BLaER1 (cell line): ENCODE data around the gene HPCAL1.

ENCODE experiments used
- H3K27ac ChIP-seq: shearing (Covaris generic); formaldehyde crosslinking; 2 replicates; pipeline ENCODE4 v1.8.1; 2022
- H3K27me3 ChIP-seq: shearing (Covaris generic); formaldehyde crosslinking; 2 replicates; pipeline ENCODE4 v1.8.1; 2022
- H3K36me3 ChIP-seq: shearing (Covaris generic); formaldehyde crosslinking; 2 replicates; pipeline ENCODE4 v1.8.1; 2022
- H3K4me1 ChIP-seq: shearing (Covaris generic); formaldehyde crosslinking; 2 replicates; pipeline ENCODE4 v1.8.1; 2022
- H3K4me2 ChIP-seq: shearing (Covaris generic); formaldehyde crosslinking; 2 replicates; pipeline ENCODE4 v1.8.1; 2022
- H3K4me3 ChIP-seq: shearing (Covaris generic); formaldehyde crosslinking; 2 replicates; pipeline ENCODE4 v1.8.1; 2022
- H3K9ac ChIP-seq: shearing (Covaris generic); formaldehyde crosslinking; 2 replicates; pipeline ENCODE4 v1.8.1; 2022
- H3K9me3 ChIP-seq: shearing (Covaris generic); formaldehyde crosslinking; 2 replicates; pipeline ENCODE4 v1.8.1; 2022
- H4K20me1 ChIP-seq: shearing (Covaris generic); formaldehyde crosslinking; 2 replicates; pipeline ENCODE4 v1.8.1; 2022
- Cebpa-rat ChIP-seq: shearing (Covaris generic); IDR thresholded peaks from 2 replicates; pipeline ENCODE4 v1.8.1; 2022

HPCAL1 gene

DNA sequence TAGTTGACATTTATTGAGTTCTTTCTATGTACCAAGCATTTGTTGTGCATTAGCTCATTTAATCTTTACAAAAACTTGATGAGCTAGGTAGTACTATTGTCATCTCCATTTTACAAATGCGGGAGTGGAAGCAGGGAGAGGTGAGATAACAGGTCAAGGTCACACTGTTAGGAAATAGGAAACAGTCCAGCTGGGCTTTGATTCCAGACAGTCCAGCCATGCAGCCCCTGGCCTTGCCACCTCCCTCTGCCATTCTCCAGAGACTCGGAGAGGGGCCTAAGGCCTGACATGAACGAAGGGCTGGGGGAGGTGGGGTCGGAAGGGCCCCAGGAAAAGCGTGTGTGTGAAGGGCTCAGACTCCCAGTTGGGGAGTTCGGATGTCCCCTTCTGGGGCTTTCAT is 89.8 kb downstream of the HPCAL1 start:
- Histone ChIP-seq H3K4me3 (no peak overlapping the region), H4K20me1 (peaks cover 97% of the 10 kb centered on the region), H3K4me1 (peaks cover 78% of the 10 kb centered on the region), H3K36me3 (peaks cover 19% of the 10 kb centered on the region; the same call in 1 of the 2 replicates), H3K4me2 (no peak overlapping the region), H3K27me3 (no peaks in the 10 kb centered on the region), H3K9me3 (no peaks in the 10 kb centered on the region), H3K27ac (no peak overlapping the region), H3K9ac (no peak overlapping the region)
- no peak for TF ChIP-seq Cebpa-rat

DNA sequence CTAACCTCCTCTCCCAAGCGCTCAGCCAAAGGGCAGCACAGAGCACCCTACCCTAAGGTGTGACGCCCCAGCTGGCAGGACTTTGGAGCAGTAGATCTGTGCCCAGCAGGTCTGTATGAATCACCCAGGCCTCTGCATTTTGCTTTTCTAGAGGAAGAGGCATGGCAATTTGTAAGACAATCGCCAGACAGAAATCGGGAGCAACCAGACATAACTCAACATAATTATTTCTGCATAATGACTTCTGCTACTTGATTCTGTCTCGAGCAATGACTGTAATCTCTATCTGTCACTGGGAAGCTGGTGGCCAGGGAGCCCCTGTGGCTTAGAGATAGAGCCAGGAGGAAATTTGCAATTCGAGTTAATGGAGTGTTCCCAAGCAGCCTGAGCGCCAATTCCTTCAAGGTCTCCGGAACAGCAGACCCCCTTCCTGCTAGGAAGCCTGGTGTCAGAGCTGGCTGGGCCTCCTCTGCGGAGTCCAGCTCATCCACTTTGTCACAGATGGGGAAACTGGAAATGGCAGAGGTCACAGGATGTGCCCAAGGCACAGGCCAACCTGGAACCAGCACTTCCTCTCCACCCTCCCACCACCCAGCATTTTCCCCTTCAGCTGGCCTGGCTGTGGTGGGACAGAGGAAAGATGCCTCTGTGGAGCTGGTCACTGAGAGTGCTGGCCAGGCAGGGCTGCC is 90.4 kb downstream of the HPCAL1 start:
- Histone ChIP-seq H3K9ac (no peak overlapping the region), H3K36me3 (peaks cover 15% of the 10 kb centered on the region; the same call in 1 of the 2 replicates), H3K4me3 (no peak overlapping the region), H3K9me3 (no peaks in the 10 kb centered on the region), H3K27ac (no peak overlapping the region), H4K20me1 (peaks cover 97% of the 10 kb centered on the region), H3K27me3 (no peaks in the 10 kb centered on the region), H3K4me2 (0 out of 2 replicates have a peak overlapping the region, but pooled peaks have one; percentile 25), H3K4me1 (peaks cover 78% of the 10 kb centered on the region)
- TF ChIP-seq Cebpa-rat = no peak

DNA sequence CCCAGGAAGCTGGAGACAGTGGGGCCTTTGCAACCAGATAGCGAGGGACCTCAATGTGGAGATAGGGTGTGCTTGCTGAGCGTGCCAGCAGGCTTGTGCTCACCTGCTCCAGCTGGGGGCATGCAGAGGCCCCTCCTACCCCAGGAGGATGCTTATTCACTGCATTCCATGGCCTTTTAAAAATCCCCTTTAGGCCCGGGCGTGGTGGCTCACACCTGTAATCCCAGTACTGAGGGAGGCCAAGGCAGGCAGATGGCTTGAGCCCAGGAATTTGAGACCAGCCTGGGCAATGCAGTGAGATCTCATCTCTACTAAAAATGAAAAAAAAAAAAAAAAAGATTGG is 90.9 kb downstream of the HPCAL1 start:
- H3K4me2 ChIP-seq = 0 out of 2 replicates have a peak overlapping the region, but pooled peaks have one; percentile 25

DNA sequence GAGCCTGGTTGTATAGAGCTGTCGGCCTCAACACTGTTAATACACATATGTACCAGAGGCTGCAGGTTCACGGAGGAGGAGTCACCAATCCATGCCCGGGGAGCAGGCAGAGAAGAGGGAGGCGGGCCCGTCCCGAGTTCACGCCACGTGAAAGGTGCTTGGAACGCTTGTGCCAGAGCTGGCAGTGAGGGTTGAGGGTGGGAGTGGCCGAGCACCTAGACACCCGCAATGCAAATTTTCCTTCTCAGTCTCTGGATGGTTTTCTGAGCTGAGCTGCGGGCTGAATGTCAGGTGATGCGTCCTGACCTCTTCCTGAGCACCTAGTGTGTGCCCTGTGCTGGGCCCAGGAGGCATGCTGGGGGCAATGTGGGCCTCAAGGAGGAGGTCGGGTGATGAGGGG is 93.2 kb downstream of the HPCAL1 start:
- Histone ChIP-seq H3K27ac (no peak overlapping the region), H3K9ac (no peak overlapping the region), H3K4me1 (peaks cover 84% of the 10 kb centered on the region), H4K20me1 (peaks cover 75% of the 10 kb centered on the region), H3K4me2 (peak overlapping the region; percentile 63), H3K36me3 (peaks cover 13% of the 10 kb centered on the region), H3K4me3 (no peak overlapping the region), H3K9me3 (peaks cover 3% of the 10 kb centered on the region; the same call in 1 of the 2 replicates), H3K27me3 (no peaks in the 10 kb centered on the region)
- no peak for TF ChIP-seq Cebpa-rat

More for the DNA sequence above, 90.9 kb downstream of the HPCAL1 start:
- Histone ChIP-seq H3K27ac (no peak overlapping the region), H3K4me3 (no peak overlapping the region), H3K9ac (no peak overlapping the region), H4K20me1 (peaks cover 93% of the 10 kb centered on the region), H3K4me1 (peaks cover 78% of the 10 kb centered on the region), H3K27me3 (no peaks in the 10 kb centered on the region), H3K36me3 (peaks cover 15% of the 10 kb centered on the region; the same call in 1 of the 2 replicates), H3K9me3 (no peaks in the 10 kb centered on the region)
- TF ChIP-seq Cebpa-rat = no peak

DNA sequence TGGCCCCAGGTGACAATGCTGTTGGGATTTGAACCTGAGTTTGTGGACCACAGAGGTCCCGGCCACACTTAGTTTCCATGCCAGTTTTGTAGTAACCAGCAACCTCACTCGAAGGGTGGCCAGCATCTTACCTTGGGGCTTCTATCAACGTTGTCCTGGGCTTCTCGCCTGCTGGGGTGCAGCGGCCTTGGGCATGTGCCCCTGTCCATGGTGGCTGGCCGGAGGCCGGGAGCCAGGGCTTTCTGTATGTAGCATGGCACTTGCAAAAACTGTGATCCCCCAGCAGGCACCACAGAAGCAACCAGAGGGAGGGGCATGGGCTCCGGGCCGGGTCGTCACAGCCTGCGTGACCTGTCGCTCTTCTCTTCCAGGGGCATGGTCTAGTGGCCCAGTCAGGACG is 93.8 kb downstream of the HPCAL1 start:
- no peaks in the 10 kb centered on the region for H3K27me3 ChIP-seq
- no peak overlapping the region for H3K9ac ChIP-seq
- H4K20me1 ChIP-seq = peaks cover 71% of the 10 kb centered on the region
- no peak overlapping the region for H3K4me3 ChIP-seq
- H3K4me2 ChIP-seq = peak overlapping the region; percentile 63; the same call in 1 of the 2 replicates
- H3K4me1 ChIP-seq = peaks cover 87% of the 10 kb centered on the region
- H3K36me3 ChIP-seq = peaks cover 10% of the 10 kb centered on the region
- peak overlapping the region; percentile 35; the same call in 1 of the 2 replicates for H3K27ac ChIP-seq
- H3K9me3 ChIP-seq = peaks cover 3% of the 10 kb centered on the region; the same call in 1 of the 2 replicates
- TF ChIP-seq Cebpa-rat = no peak

DNA sequence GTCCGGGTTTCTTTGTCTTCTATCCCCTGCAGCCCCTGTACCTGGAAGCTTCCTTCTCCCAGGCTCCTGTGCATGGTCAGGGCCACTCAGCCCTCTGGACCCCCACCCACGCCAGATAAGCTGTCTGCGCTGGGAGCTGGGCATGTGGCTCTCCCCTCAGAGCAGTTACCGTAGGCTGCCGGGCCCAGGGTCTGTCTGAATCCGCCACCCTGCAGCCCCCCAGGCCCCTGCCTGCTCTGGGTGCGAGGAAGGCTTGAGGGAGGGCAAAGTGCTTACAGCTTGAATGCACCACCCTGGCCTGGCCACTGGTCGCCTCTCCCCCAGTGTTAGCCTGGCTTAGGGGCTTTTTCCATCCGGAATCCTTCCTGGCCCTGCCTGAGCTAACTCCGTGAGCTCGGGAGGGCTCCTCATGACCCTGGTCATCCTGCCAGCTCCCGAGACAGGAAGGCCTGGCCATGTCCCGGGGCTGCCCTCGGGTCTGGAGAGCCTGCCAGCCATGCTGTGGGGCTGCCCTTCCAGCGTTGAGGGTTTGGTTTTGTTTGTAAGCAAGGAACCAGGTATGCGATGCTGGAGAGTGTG is 94.7 kb downstream of the HPCAL1 start:
- Histone ChIP-seq H3K27ac (peak overlapping the region; percentile 35; the same call in 1 of the 2 replicates), H3K27me3 (no peaks in the 10 kb centered on the region), H3K4me1 (peaks cover 95% of the 10 kb centered on the region), H3K9me3 (peaks cover 3% of the 10 kb centered on the region; the same call in 1 of the 2 replicates), H3K36me3 (peaks cover 10% of the 10 kb centered on the region), H3K4me2 (peak overlapping the region; percentile 56; the same call in 1 of the 2 replicates), H3K9ac (no peak overlapping the region), H3K4me3 (no peak overlapping the region), H4K20me1 (peaks cover 62% of the 10 kb centered on the region)
- TF ChIP-seq Cebpa-rat = no peak

DNA sequence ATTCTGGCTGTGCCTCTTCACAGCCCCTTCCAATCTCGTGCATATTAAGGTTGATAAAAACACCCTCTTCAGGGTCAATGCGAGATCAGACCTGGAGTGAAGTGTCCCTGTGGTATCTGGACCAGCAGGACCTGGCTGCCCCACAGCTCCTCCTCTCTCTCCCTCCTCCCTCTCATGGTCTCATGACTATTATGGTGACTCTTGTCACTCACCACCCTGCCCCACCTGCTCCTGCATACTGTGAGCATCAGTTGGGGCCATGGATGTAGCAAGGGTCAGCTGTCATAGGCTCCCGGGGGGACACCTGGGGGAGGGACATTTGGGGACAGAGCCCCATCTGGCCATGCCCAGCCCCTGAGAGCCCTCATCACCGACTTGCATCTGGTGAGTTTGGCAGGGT is 95.2 kb downstream of the HPCAL1 start:
- no peaks in the 10 kb centered on the region for H3K27me3 ChIP-seq
- peaks cover 3% of the 10 kb centered on the region; the same call in 1 of the 2 replicates for H3K9me3 ChIP-seq
- no peak for TF ChIP-seq Cebpa-rat
- no peak overlapping the region for H3K4me3 ChIP-seq
- no peak overlapping the region for H3K9ac ChIP-seq
- peaks cover 10% of the 10 kb centered on the region for H3K36me3 ChIP-seq
- peak overlapping the region; percentile 56 for H3K4me2 ChIP-seq
- peaks cover 57% of the 10 kb centered on the region for H4K20me1 ChIP-seq
- H3K4me1 ChIP-seq = peaks cover 95% of the 10 kb centered on the region
- peak overlapping the region; percentile 9; the same call in 1 of the 2 replicates for H3K27ac ChIP-seq

DNA sequence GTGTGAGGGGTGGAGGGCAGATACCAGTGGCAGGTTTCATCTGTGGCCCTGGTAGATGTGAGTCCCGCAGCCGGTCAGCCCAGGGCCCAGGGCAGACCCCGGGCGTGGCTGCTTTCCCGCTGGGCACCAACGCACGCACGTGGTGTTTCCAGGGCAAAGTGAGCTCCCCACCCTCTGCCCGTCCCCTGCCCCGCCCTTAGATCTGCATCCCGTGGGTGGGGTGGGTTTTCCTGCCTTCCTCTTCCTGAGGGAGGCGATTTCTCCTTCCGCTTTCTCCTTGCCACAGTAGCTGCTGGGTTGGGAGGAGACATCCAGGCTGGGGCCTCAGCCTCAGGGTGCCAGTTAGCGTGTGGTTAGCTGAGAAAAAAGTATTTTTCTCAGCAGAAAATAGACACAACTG is 95.8 kb downstream of the HPCAL1 start:
- peaks cover 10% of the 10 kb centered on the region for H3K36me3 ChIP-seq
- H4K20me1 ChIP-seq = peaks cover 51% of the 10 kb centered on the region
- no peaks in the 10 kb centered on the region for H3K27me3 ChIP-seq
- H3K4me2 ChIP-seq = peak overlapping the region; percentile 56
- H3K27ac ChIP-seq = peak overlapping the region; percentile 50
- no peak overlapping the region for H3K4me3 ChIP-seq
- peaks cover 95% of the 10 kb centered on the region for H3K4me1 ChIP-seq
- H3K9me3 ChIP-seq = peaks cover 3% of the 10 kb centered on the region; the same call in 1 of the 2 replicates
- no peak for TF ChIP-seq Cebpa-rat
- H3K9ac ChIP-seq = no peak overlapping the region

DNA sequence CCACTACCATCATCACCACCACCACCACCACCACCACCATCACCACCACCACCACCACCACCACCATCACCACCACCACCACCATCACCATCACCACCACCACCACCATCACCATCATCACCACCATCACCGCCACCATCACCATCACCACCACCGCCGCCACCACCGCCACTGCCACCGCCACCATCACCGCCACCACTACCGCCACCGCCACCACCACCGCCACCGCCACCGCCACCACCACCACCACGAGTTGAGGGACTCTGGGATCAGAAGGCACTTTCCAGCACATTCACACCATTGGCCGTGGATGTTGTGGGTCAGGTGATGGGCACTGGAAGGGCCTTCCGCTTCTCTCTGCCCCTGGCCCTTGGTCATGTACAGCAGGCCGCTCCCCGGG is 96.7 kb downstream of the HPCAL1 start:
- no peak overlapping the region for H3K9ac ChIP-seq
- TF ChIP-seq Cebpa-rat = no peak
- peaks cover 11% of the 10 kb centered on the region for H3K36me3 ChIP-seq
- peaks cover 95% of the 10 kb centered on the region for H3K4me1 ChIP-seq
- H3K4me3 ChIP-seq = no peak overlapping the region
- H4K20me1 ChIP-seq = peaks cover 48% of the 10 kb centered on the region
- H3K4me2 ChIP-seq = no peak overlapping the region
- no peak overlapping the region for H3K27ac ChIP-seq
- H3K27me3 ChIP-seq = no peaks in the 10 kb centered on the region
- H3K9me3 ChIP-seq = peaks cover 3% of the 10 kb centered on the region; the same call in 1 of the 2 replicates

DNA sequence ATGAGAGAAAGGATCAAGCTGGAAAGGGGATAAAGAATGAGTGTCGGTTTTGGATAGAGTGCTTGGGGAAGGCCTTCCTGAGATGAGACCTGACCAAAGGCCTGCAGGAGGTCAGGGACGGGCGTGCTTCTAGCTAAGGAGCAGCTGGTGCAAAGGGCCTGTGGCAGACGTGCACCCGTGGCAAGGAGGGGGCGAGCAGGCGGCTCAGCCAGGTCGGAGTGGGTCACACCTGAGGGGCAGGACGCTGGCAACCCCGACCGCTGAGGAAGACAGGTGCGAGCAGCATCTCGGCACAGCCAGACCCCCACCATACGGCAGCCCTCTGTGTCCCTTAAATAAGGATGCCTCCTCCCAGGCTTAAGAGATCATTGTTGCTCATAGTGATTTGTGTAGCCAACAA is 97.3 kb downstream of the HPCAL1 start:
- Histone ChIP-seq H3K4me1 (peaks cover 95% of the 10 kb centered on the region), H3K9ac (peak overlapping the region; percentile 58; the same call in 1 of the 2 replicates), H3K27me3 (no peaks in the 10 kb centered on the region), H4K20me1 (peaks cover 49% of the 10 kb centered on the region), H3K27ac (peak overlapping the region; percentile 68), H3K9me3 (peaks cover 3% of the 10 kb centered on the region; the same call in 1 of the 2 replicates), H3K4me3 (no peak overlapping the region), H3K36me3 (peaks cover 14% of the 10 kb centered on the region), H3K4me2 (peak overlapping the region; percentile 81)
- no peak for TF ChIP-seq Cebpa-rat
